Mucosa of rectum (tissue), 2 donors: ENCODE measurements around the gene CNTNAP5.
"Not testable (repeated sequence)": the region's sequence is repeated elsewhere in the genome, so short reads cannot be mapped to it uniquely, and the experiment has no call there.

Experiments used
- H3K27ac ChIP-seq, 2 donors: one replicate each; pipeline ENCODE4 v1.7.0; 2013; ENCODE audit warnings: inconsistent platforms in 2 of 2, low read depth in 2 of 2, low read length in 2 of 2
- H3K27me3 ChIP-seq, 2 donors: one replicate each; pipeline ENCODE4 v1.7.0; 2013; ENCODE audit warnings: low read length in 2 of 2; ENCODE audit not compliant: control insufficient read depth in 2 of 2, insufficient read depth in 2 of 2
- H3K36me3 ChIP-seq, 2 donors: one replicate each; pipeline ENCODE4 v1.7.0; 2013; ENCODE audit warnings: low read length in 2 of 2; ENCODE audit not compliant: control insufficient read depth in 2 of 2, insufficient read depth in 2 of 2
- H3K4me1 ChIP-seq, 2 donors: one replicate each; pipeline ENCODE4 v1.7.0; 2013; ENCODE audit warnings: low read length in 2 of 2, mild to moderate bottlenecking in 1 of 2; ENCODE audit not compliant: control insufficient read depth in 2 of 2, insufficient read depth in 2 of 2
- H3K4me3 ChIP-seq, 2 donors: one replicate each; pipeline ENCODE4 v1.7.0; 2013; ENCODE audit warnings: low read length in 2 of 2
- H3K9ac ChIP-seq, 2 donors: one replicate each; pipeline ENCODE4 v1.7.0; 2013; ENCODE audit warnings: low read length in 2 of 2, low read depth in 1 of 2, mild to moderate bottlenecking in 1 of 2
- H3K9me3 ChIP-seq, 2 donors: one replicate each; pipeline ENCODE4 v1.7.0; 2013; ENCODE audit warnings: low read length in 2 of 2; ENCODE audit not compliant: control insufficient read depth in 2 of 2
- donor health status: healthy.
- donor health status: Normal muscosa, but diverticular disease.

CNTNAP5 gene

DNA sequence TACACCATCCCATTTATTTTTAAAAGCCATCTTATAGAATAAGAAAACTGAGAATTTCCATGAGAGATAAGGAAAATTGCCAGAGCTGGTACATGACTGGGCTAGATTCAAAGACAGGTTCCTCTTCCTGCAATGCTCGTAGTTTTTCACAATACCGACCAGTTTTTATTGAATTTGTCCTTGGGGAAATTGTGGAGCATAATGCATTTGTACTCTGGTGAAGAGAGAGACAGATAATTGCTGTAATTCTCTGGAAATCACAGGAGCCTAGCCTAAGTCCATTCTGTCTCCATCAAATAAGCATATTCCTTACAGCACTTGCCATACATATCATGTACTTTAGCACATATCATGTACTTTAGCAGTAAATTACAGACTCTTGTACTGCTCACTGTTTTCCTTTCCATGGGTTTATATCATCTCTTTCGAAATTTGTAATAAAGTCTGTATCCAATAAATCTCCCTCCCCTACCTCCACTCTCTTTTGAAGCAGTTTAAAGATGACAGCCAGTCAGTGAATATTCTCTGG is 355.2 kb downstream of the CNTNAP5 start:
- no peaks in the 10 kb centered on the region for H3K9me3 ChIP-seq

DNA sequence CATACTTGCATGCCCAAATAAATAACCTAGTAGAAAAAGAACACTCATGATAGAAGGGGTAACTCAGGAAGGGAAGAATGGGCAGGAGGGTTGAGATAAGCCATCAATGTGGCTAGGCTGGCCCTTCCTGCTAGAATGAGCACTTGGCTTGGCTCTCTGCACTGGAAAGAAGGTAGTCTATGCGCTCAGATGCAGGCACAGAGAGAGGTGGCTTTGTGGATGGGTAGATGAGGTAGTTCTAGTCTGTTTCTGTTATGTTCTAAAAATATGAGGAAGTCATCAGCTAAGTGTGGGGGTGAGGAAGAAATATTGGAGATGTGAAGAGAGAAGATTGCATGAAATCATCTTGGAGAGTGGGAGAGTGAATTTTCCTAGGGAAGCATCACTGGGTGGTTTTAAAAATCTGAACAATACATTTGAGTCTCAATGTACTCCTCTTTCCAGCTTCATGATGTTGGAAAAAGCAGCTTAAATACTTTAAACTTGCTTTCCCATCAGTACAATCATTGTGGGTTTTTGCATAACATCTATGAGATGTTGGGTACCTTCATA is 357.1 kb downstream of the CNTNAP5 start:
- H3K27ac ChIP-seq: no peak overlapping the region
- H3K9me3 ChIP-seq: no peaks in the 10 kb centered on the region
- no peaks in the 10 kb centered on the region for H3K4me1 ChIP-seq
- H3K9ac ChIP-seq: no peak overlapping the region
- no peaks in the 10 kb centered on the region for H3K36me3 ChIP-seq
- no peaks in the 10 kb centered on the region for H3K27me3 ChIP-seq
- H3K4me3 ChIP-seq: no peak overlapping the region

More for the DNA sequence above, 355.2 kb downstream of the CNTNAP5 start:
- no peaks in the 10 kb centered on the region for H3K36me3 ChIP-seq
- H3K4me1 ChIP-seq: no peaks in the 10 kb centered on the region
- no peak overlapping the region for H3K27ac ChIP-seq
- no peak overlapping the region for H3K9ac ChIP-seq
- H3K4me3 ChIP-seq: no peak overlapping the region
- H3K27me3 ChIP-seq: no peaks in the 10 kb centered on the region

DNA sequence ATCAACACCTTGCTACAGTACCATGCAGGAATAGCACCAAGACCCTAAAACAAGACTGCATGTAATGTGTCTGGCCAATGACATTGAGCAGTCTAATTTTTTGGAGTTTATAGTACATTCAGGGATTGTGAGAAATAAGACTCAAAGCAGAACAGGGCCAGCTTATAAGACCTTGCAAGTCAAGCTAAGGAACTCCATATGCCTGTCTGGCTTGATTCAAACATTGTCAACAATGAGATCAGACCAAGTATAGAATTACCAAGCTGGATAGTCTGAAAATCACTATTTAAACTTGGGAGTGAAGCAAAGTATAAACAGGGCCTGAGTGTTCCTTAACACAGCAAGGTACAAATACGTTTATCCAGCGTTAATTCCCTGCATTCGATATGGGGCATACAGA is 370.9 kb downstream of the CNTNAP5 start:
- Histone ChIP-seq H3K9ac (no peak overlapping the region), H3K27ac (no peak overlapping the region), H3K36me3 (no peaks in the 10 kb centered on the region), H3K4me1 (no peaks in the 10 kb centered on the region), H3K27me3 (no peaks in the 10 kb centered on the region), H3K9me3 (no peaks in the 10 kb centered on the region), H3K4me3 (no peak overlapping the region)

DNA sequence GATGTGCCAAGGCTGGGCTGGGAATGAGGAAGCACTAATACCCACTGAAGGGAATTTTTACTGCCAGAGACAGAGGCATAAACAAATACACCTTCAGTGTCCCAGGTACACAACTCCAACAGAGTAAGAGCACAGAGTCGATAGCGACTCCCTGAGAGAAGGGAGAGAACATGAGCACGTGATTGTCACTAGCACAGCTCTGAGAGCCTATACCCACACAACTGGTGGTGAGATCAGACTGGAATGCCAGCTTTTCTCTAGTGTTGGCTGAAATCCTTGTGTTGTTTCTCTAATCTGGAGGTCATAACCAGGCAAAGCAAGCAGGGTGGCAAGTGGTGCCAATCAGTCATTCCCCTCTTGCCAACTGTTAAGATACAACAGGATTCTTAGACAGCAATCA is 377.2 kb downstream of the CNTNAP5 start:
- no peak overlapping the region for H3K9ac ChIP-seq
- no peaks in the 10 kb centered on the region for H3K4me1 ChIP-seq
- no peaks in the 10 kb centered on the region for H3K36me3 ChIP-seq
- no peaks in the 10 kb centered on the region for H3K9me3 ChIP-seq
- H3K27me3 ChIP-seq: no peaks in the 10 kb centered on the region
- no peak overlapping the region for H3K4me3 ChIP-seq
- H3K27ac ChIP-seq: no peak overlapping the region

DNA sequence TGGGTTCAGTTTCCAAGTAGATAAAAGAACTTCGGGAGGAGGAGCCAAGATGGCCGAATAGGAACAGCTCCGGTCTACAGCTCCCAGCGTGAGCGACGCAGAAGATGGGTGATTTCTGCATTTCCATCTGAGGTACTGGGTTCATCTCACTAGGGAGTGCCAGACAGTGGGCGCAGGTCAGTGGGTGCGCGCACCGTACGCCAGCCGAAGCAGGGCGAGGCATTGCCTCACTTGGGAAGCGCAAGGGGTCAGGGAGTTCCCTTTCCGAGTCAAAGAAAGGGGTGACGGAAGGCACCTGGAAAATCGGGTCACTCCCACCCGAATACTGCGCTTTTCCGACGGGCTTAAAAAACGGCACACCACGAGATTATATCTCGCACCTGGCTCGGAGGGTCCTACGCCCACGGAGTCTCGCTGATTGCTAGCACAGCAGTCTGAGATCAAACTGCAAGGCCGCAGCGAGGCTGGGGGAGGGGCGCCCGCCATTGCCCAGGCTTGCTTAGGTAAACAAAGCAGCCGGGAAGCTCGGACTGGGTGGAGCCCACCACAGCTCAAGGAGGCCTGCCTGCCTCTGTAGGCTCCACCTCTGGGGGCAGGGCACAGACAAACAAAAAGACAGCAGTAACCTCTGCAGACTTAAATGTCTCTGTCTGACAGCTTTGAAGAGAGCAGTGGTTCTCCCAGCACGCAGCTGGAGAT is 382.9 kb downstream of the CNTNAP5 start:
- H3K4me1 ChIP-seq, H3K9ac ChIP-seq, H3K27me3 ChIP-seq, H3K9me3 ChIP-seq, H3K27ac ChIP-seq, H3K4me3 ChIP-seq, H3K36me3 ChIP-seq: not testable (repeated sequence)

DNA sequence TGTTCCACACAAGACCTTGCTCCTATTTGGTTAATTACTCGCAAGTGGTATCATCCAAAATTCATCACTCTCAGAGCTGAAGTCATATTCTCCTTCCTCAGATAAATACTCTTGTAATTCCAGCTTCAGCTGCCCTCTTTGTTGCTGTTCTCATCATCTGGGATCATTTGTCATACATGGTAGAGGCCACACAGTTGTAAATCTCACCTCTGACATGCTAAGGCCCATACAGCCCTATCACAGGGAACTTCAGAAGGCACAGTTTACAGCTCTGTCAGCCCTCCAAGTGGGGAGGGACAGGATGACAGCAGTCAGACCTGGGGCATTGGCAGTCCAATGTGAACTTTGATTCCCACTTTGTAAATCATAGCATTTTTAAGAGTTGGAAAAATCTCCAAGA is 399.0 kb downstream of the CNTNAP5 start:
- no peaks in the 10 kb centered on the region for H3K27me3 ChIP-seq
- H3K4me3 ChIP-seq: no peak overlapping the region
- H3K27ac ChIP-seq: no peak overlapping the region
- H3K36me3 ChIP-seq: no peaks in the 10 kb centered on the region
- no peaks in the 10 kb centered on the region for H3K4me1 ChIP-seq
- no peak overlapping the region for H3K9ac ChIP-seq
- no peaks in the 10 kb centered on the region for H3K9me3 ChIP-seq

DNA sequence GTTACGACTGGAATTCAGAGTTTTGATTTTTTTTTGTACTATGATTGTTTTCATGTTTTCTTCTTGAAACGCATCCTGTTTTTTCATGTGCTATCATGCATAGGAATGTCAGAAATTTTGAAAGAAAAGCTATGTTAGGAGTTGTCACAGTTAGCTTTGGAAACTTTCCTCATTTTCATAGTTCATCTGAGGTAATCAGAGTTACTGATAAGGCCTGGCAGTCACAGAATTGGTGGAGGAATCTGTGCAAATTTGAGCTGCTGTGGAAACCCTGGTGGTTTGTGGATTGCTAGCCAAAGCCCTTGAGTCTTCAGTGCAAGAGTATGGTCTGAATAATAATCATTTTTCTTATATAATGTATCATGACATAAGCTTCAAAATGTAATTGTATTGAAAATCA is 401.0 kb downstream of the CNTNAP5 start:
- H3K4me1 ChIP-seq: no peaks in the 10 kb centered on the region
- no peak overlapping the region for H3K27ac ChIP-seq
- no peaks in the 10 kb centered on the region for H3K36me3 ChIP-seq
- H3K9me3 ChIP-seq: no peaks in the 10 kb centered on the region
- no peak overlapping the region for H3K9ac ChIP-seq
- H3K27me3 ChIP-seq: no peaks in the 10 kb centered on the region
- no peak overlapping the region for H3K4me3 ChIP-seq

DNA sequence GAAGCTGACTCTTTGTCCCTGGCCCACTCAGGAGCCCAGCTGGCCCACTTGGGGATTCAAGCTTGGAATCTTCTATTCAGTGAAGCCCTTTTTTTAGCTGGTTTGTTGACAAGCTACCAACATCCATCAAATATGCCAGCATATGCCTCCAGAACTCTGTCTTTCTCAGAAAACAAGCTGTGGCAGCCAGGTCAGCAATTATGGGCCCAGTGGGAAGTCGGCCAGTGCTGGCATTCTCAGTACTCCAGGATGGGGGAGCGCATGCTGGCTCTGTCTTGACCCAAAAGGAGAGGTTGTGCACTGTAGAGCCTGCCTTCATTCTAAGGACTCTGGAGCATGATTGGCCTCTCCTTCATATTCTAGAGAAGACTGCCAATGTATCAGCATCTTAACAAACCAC is 401.5 kb downstream of the CNTNAP5 start:
- H3K9me3 ChIP-seq: no peaks in the 10 kb centered on the region
- H3K4me1 ChIP-seq: no peaks in the 10 kb centered on the region
- no peaks in the 10 kb centered on the region for H3K27me3 ChIP-seq
- no peak overlapping the region for H3K4me3 ChIP-seq
- no peak overlapping the region for H3K27ac ChIP-seq
- no peak overlapping the region for H3K9ac ChIP-seq
- H3K36me3 ChIP-seq: no peaks in the 10 kb centered on the region

DNA sequence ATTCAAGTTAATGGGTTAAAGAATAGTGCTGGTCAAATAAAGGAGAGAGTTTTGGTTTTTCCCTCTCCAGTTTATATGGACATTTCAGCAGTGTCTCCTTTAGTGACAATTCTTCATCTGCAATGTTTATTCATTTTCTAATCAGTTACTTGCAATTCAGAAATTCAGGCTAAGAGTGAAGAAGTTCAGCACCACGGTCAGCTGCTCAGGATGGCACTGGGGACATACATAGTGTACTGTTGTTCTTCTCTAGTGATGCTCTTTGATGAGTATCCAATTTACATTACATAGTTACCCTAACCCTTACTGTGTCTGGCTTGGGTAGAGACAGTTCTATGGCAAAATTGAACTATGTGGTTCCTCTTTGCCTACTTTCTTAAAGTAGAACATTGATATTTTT is 412.7 kb downstream of the CNTNAP5 start:
- Histone ChIP-seq H3K36me3 (no peaks in the 10 kb centered on the region), H3K27ac (no peak overlapping the region), H3K27me3 (no peaks in the 10 kb centered on the region), H3K9me3 (no peaks in the 10 kb centered on the region), H3K4me1 (no peaks in the 10 kb centered on the region), H3K9ac (no peak overlapping the region), H3K4me3 (no peak overlapping the region)

DNA sequence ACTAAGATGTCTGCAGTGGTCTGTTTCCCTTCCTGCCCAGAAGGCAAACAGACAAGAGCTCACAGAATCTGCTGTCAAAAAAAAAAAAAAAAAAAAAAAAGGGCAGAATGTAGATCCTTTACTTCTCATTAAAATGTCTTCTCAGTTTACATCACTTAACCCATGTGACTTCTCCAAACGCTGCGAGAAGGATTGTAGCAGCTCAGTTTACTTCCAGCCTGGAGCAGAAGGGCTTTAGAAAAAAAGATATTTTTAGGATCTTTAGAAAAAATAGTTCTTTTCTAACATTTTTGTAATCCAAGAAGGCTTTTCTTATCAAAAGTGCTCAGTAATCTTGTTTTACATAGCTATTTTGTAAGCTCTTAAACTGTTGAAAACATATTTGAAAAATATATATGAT is 425.4 kb downstream of the CNTNAP5 start:
- Histone ChIP-seq H3K27me3 (no peaks in the 10 kb centered on the region), H3K9ac (no peak overlapping the region), H3K4me3 (no peak overlapping the region), H3K27ac (no peak overlapping the region), H3K4me1 (no peaks in the 10 kb centered on the region), H3K9me3 (no peaks in the 10 kb centered on the region), H3K36me3 (no peaks in the 10 kb centered on the region)
